H1 (cell line): ENCODE results near the gene YPEL2. TPM values are rescaled to one million over a fixed set of nuclear protein-coding genes. Genes with fewer than 3 reads are reported as not detected.

ENCODE experiments used
- CTCF ChIA-PET: fragments of 300-600 bp; sonication (Branson Sonifier 250); formaldehyde crosslinking; loops from one replicate; lab custom pipeline; 2021; ENCODE audit not compliant: partially characterized antibody; lab: Charles Lee
- POLR2A ChIA-PET: fragments of 300-600 bp; sonication (Branson Sonifier 250); formaldehyde crosslinking; loops from one replicate; lab custom pipeline; 2021; ENCODE audit warnings: inconsistent platforms; ENCODE audit not compliant: partially characterized antibody; lab: Charles Lee
- DNase-seq, 2 experiments: peaks; one replicate each; pipeline versions ENCODE4 v3.0.0 to v3.0.0-alpha.2; 2010 to 2022; ENCODE audit warnings: low spot score in 2 of 2, low read depth in 1 of 2, mixed read lengths in 1 of 2
- FAIRE-seq: peaks from 2 replicates; lab custom pipeline; 2011; peaks lifted over from hg19 to GRCh38; lab: Jason Lieb, UNC
- H2AFZ ChIP-seq: 2 replicates; pipeline ENCODE4 v1.8.1; 2012; ENCODE audit warnings: low read length, inconsistent platforms
- H2AK5ac ChIP-seq: 2 replicates; pipeline ENCODE4 v1.6.1; 2013; ENCODE audit warnings: low read depth, low read length
- H2BK120ac ChIP-seq: replicated peaks from 2 replicates; pipeline ENCODE3; 2013; ENCODE audit warnings: low read depth, low read length, inconsistent platforms
- H2BK12ac ChIP-seq: 2 replicates; pipeline ENCODE4 v1.6.1; 2013; ENCODE audit warnings: low read depth, low read length
- H2BK15ac ChIP-seq: 2 replicates; pipeline ENCODE4 v1.6.1; 2013; ENCODE audit warnings: low read length
- H2BK20ac ChIP-seq: 2 replicates; pipeline ENCODE4 v1.6.1; 2013; ENCODE audit warnings: low read length
- H2BK5ac ChIP-seq: 2 replicates; pipeline ENCODE4 v1.6.1; 2013; ENCODE audit warnings: low read depth, low read length
- H3K14ac ChIP-seq: 2 replicates; pipeline ENCODE4 v1.6.1; 2013; ENCODE audit warnings: inconsistent platforms; ENCODE audit not compliant: insufficient read length
- H3K18ac ChIP-seq: 2 replicates; pipeline ENCODE4 v1.6.1; 2013; ENCODE audit warnings: low read length; ENCODE audit errors: extremely low read depth
- H3K23ac ChIP-seq: 2 replicates; pipeline ENCODE4 v1.6.1; 2013; ENCODE audit warnings: inconsistent platforms; ENCODE audit not compliant: insufficient read length
- H3K23me2 ChIP-seq: 2 replicates; pipeline ENCODE4 v1.6.1; 2013; ENCODE audit warnings: low read depth, low read length
- H3K27ac ChIP-seq: 2 replicates; pipeline ENCODE4 v1.6.1; 2011; ENCODE audit warnings: low read depth, low read length, inconsistent platforms
- H3K27me3 ChIP-seq, 4 experiments: replicated peaks in 1 of 4; 1 replicate in 1 of 4; 2 replicates in 3 of 4; pipeline versions ENCODE4 v1.6.1 to v1.8.1; 2011 to 2013; ENCODE audit warnings: low read length in 3 of 4, mild to moderate bottlenecking in 3 of 4, inconsistent platforms in 2 of 4, mixed read lengths in 2 of 4, moderate library complexity in 1 of 4; ENCODE audit not compliant: control insufficient read depth in 3 of 4, insufficient read depth in 3 of 4; ENCODE audit errors: extremely low read depth in 1 of 4
- H3K36me3 ChIP-seq, 4 experiments: 2 replicates each; pipeline versions ENCODE4 v1.6.1 to v1.8.1; 2011 to 2013; ENCODE audit warnings: mild to moderate bottlenecking in 4 of 4, low read length in 3 of 4, moderate library complexity in 2 of 4, control low read depth in 1 of 4, inconsistent platforms in 1 of 4; ENCODE audit not compliant: insufficient read depth in 4 of 4, control insufficient read depth in 2 of 4
- H3K4ac ChIP-seq: replicated peaks from 2 replicates; pipeline ENCODE3; 2013; ENCODE audit warnings: low read length, low read depth, mixed read lengths, inconsistent platforms; ENCODE audit not compliant: insufficient read length
- H3K4me1 ChIP-seq, 4 experiments: replicated peaks in 1 of 4; 1 replicate in 1 of 4; 2 replicates in 3 of 4; pipeline versions ENCODE4 v1.6.1 to v1.8.1; 2011 to 2013; ENCODE audit warnings: low read length in 3 of 4, inconsistent platforms in 2 of 4, mixed read lengths in 1 of 4; ENCODE audit not compliant: insufficient read depth in 4 of 4, control insufficient read depth in 3 of 4
- H3K4me2 ChIP-seq, 2 experiments: 2 replicates each; pipeline versions ENCODE4 v1.6.1 to v1.8.1; 2011 to 2013; ENCODE audit warnings: low read depth in 2 of 2, low read length in 2 of 2, control low read depth in 1 of 2, inconsistent platforms in 1 of 2, mild to moderate bottlenecking in 1 of 2; ENCODE audit not compliant: insufficient read depth in 1 of 2
- H3K4me3 ChIP-seq, 4 experiments: fragments of 200-600, 300-600 bp in 1 of 4; sonication (generic), shearing (Covaris generic), sonication (Bioruptor Twin) in 1 of 4; 2 replicates each; pipeline versions ENCODE4 v1.5.1 to v1.8.1; 2011 to 2016; ENCODE audit warnings: low read length in 4 of 4, low read depth in 3 of 4, control low read depth in 2 of 4, inconsistent platforms in 2 of 4, mild to moderate bottlenecking in 2 of 4, mixed read lengths in 1 of 4, moderate library complexity in 1 of 4; ENCODE audit not compliant: insufficient read depth in 2 of 4; ENCODE audit errors: extremely low read depth in 1 of 4
- H3K56ac ChIP-seq: replicated peaks from 2 replicates; pipeline ENCODE3; 2013; ENCODE audit warnings: low read depth, mild to moderate bottlenecking, mixed read lengths, low read length, inconsistent platforms; ENCODE audit not compliant: insufficient read length
- H3K79me1 ChIP-seq: 2 replicates; pipeline ENCODE4 v1.6.1; 2013; ENCODE audit warnings: low read depth, low read length, control low read depth
- H3K79me2 ChIP-seq, 2 experiments: 2 replicates each; pipeline versions ENCODE4 v1.6.1 to v1.8.1; 2012 to 2013; ENCODE audit warnings: low read length in 2 of 2, mild to moderate bottlenecking in 2 of 2, inconsistent platforms in 1 of 2; ENCODE audit not compliant: insufficient read depth in 2 of 2, control insufficient read depth in 1 of 2
- H3K9ac ChIP-seq, 4 experiments: replicated peaks in 1 of 4; 1 replicate in 1 of 4; 2 replicates in 3 of 4; pipeline versions ENCODE4 v1.6.1 to v1.8.1; 2011 to 2013; ENCODE audit warnings: low read depth in 3 of 4, low read length in 3 of 4, control low read depth in 2 of 4, mild to moderate bottlenecking in 2 of 4, moderate library complexity in 2 of 4, inconsistent platforms in 1 of 4; ENCODE audit errors: extremely low read depth in 1 of 4
- H3K9me3 ChIP-seq, 2 experiments: 2 replicates each; pipeline versions ENCODE4 v1.6.1 to v1.8.1; 2012 to 2013; ENCODE audit warnings: mild to moderate bottlenecking in 2 of 2, moderate library complexity in 2 of 2, control low read depth in 1 of 2, inconsistent platforms in 1 of 2, low read depth in 1 of 2, low read length in 1 of 2, mixed read lengths in 1 of 2; ENCODE audit not compliant: insufficient read depth in 2 of 2
- H4K20me1 ChIP-seq, 2 experiments: replicated peaks in 1 of 2; 2 replicates each; pipeline versions ENCODE3 to v1.8.1; 2011 to 2013; ENCODE audit warnings: inconsistent platforms in 2 of 2, low read length in 2 of 2, mild to moderate bottlenecking in 1 of 2; ENCODE audit not compliant: insufficient read depth in 2 of 2, control insufficient read depth in 1 of 2
- H4K5ac ChIP-seq: 2 replicates; pipeline ENCODE4 v1.6.1; 2013; ENCODE audit warnings: low read length, low read depth, mixed read lengths, inconsistent platforms; ENCODE audit not compliant: insufficient read length
- H4K8ac ChIP-seq: 2 replicates; pipeline ENCODE4 v1.8.0; 2013; ENCODE audit warnings: mild to moderate bottlenecking, moderate library complexity, low read length, inconsistent platforms; ENCODE audit not compliant: insufficient read depth; ENCODE audit errors: extremely low read depth
- H4K91ac ChIP-seq: replicated peaks from 2 replicates; pipeline ENCODE3; 2013; ENCODE audit warnings: low read length, mixed read lengths, inconsistent platforms; ENCODE audit not compliant: insufficient read length
- HDAC6 ChIP-seq: IDR thresholded peaks from one replicate; pipeline ENCODE4 v1.7.1; 2012; ENCODE audit warnings: low read depth, mild to moderate bottlenecking, inconsistent platforms, low read length, moderate library complexity
- POLR2AphosphoS5 ChIP-seq: IDR thresholded peaks from 2 replicates; pipeline ENCODE4 v1.6.1; 2011; ENCODE audit warnings: low read depth, low read length
- RAD21 ChIP-seq, 2 experiments: IDR thresholded peaks in 1 of 2; conservative IDR thresholded peaks in 1 of 2; 2 replicates each; pipeline ENCODE4 v1.6.1; 2011; ENCODE audit warnings: low read depth in 2 of 2, low read length in 2 of 2, improper control_type of control experiment in 1 of 2, inconsistent platforms in 1 of 2, mild to moderate bottlenecking in 1 of 2, moderate library complexity in 1 of 2
- SIX5 ChIP-seq: IDR thresholded peaks from 2 replicates; pipeline ENCODE4 v1.6.1; 2011; ENCODE audit warnings: mild to moderate bottlenecking, low read depth, low read length
- SP2 ChIP-seq: IDR thresholded peaks from 2 replicates; pipeline ENCODE4 v1.6.1; 2012; ENCODE audit warnings: mild to moderate bottlenecking, low read length, inconsistent platforms
- WGBS, 2 experiments: shearing (Covaris generic) in 1 of 2; methylation state at CpG; one replicate each; pipeline versions ENCODE4 v1.1.6 to v1.1.7; 2013 to 2015; ENCODE audit warnings: low lambda C conversion rate in 2 of 2, mixed read lengths in 2 of 2, inconsistent platforms in 1 of 2, low coverage in 1 of 2, missing lambda C conversion rate in 1 of 2; ENCODE audit not compliant: insufficient replicate concordance in 2 of 2, insufficient coverage in 1 of 2, insufficient read length in 1 of 2; ENCODE audit errors: extremely low coverage in 1 of 2, missing lambda C conversion rate in 1 of 2; 5-methylcytosine and 5-hydroxymethylcytosine counted together
- polyA plus RNA-seq, 7 experiments: library from polyadenylated mRNA; depleted of rRNA in 3 of 7; stranded (reverse) in 5 of 7; unstranded in 2 of 7; fragments of >200 nt in 5 of 7; fragments of 200-250 nt in 2 of 7; gene quantifications; 1 replicate in 5 of 7; 2 replicates in 1 of 7; 4 replicates in 1 of 7; pipeline versions ENCODE4 v1.2.1 to v1.2.3, GENCODE V29; 2011 to 2013; ENCODE audit warnings: missing spikeins in 2 of 7, mixed read lengths in 2 of 7
- total RNA-seq: library from RNA; stranded (reverse); fragmentation: NEBNext Ultra II Directional; extraction: Animal tissue kit (Norgen Biotek cat#: 25700); gene quantifications from 2 replicates; pipeline ENCODE4 v1.2.1, GENCODE V29; 2021
- TF ChIP-seq, protein P1 (sequence below), 3 experiments: IDR thresholded peaks; 1 replicate in 2 of 3; 2 replicates in 1 of 3; pipeline versions ENCODE4 v1.5.1 to v1.6.1; 2011; ENCODE audit warnings: low read length in 3 of 3, mild to moderate bottlenecking in 3 of 3, inconsistent platforms in 2 of 3, low read depth in 1 of 3, moderate library complexity in 1 of 3; ENCODE audit not compliant: insufficient read depth in 1 of 3; ENCODE audit errors: control extremely low read depth in 1 of 3

The YPEL2 gene
- total and polyA plus RNA-seq, 2 of the 8 experiments (the other 6 are each of a cell fraction or from before 2014, with no cell fraction given): 1.6 to 3.5 TPM

- FAIRE-seq: peak; percentile 79
- H2BK5ac ChIP-seq: no peak overlapping the region
These were observed 20.4 kb upstream of the YPEL2 start for GRCh38 chr17:59311051-59311468.

More at GRCh38 chr17:59311051-59311468, 20.4 kb upstream of the YPEL2 start:
- Histone ChIP-seq H2BK120ac (no peak overlapping the region), H3K9me3 (no peaks in the 10 kb centered on the region), H3K79me2 (no peaks in the 10 kb centered on the region), H3K14ac (no peak overlapping the region), H2BK15ac (no peak overlapping the region), H3K23me2 (no peaks in the 10 kb centered on the region), H4K5ac (no peak overlapping the region), H2AFZ (no peak overlapping the region), H3K4ac (no peak overlapping the region), H3K23ac (no peak overlapping the region), H3K4me1 (no peaks in the 10 kb centered on the region), H4K91ac (no peak overlapping the region), H2BK12ac (no peak overlapping the region), H2AK5ac (no peak overlapping the region), H4K8ac (no peak overlapping the region), H3K27me3 (no peaks in the 10 kb centered on the region), H3K4me2 (no peak overlapping the region), H3K56ac (no peak overlapping the region), H3K9ac (no peak overlapping the region), H3K79me1 (no peaks in the 10 kb centered on the region), H3K27ac (no peak overlapping the region), H3K36me3 (no peaks in the 10 kb centered on the region), H3K4me3 (no peak overlapping the region), H3K18ac (no peak overlapping the region), H4K20me1 (no peaks in the 10 kb centered on the region), H2BK20ac (no peak overlapping the region)
- TF ChIP-seq SP2: no peak
- no peak for TF ChIP-seq SIX5
- TF ChIP-seq HDAC6: no peak
- TF ChIP-seq, protein P1, sequence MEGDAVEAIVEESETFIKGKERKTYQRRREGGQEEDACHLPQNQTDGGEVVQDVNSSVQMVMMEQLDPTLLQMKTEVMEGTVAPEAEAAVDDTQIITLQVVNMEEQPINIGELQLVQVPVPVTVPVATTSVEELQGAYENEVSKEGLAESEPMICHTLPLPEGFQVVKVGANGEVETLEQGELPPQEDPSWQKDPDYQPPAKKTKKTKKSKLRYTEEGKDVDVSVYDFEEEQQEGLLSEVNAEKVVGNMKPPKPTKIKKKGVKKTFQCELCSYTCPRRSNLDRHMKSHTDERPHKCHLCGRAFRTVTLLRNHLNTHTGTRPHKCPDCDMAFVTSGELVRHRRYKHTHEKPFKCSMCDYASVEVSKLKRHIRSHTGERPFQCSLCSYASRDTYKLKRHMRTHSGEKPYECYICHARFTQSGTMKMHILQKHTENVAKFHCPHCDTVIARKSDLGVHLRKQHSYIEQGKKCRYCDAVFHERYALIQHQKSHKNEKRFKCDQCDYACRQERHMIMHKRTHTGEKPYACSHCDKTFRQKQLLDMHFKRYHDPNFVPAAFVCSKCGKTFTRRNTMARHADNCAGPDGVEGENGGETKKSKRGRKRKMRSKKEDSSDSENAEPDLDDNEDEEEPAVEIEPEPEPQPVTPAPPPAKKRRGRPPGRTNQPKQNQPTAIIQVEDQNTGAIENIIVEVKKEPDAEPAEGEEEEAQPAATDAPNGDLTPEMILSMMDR (IDR thresholded peaks at IDR 0.05; ENCODE audit: control extremely low read depth in 1 of 3, insufficient read depth in 1 of 3, low read depth in 1 of 3, low read length in 3 of 3): peak in 2 of 3 experiments; percentile 77 to 86; a peak in 3 of 4 replicates
- TF ChIP-seq RAD21 (IDR thresholded peaks at IDR 0.05 in 1 of 2, conservative IDR thresholded peaks at IDR 0.05 in 1 of 2; ENCODE audit: low read depth in 2 of 2, low read length in 2 of 2): peak; percentile 93 to 95
- TF ChIP-seq POLR2AphosphoS5: no peak
- ChIA-PET POLR2A (no interaction called here), CTCF (interaction anchor here (0.7 to 18.5 kb wide), 32 partner anchors 10 to 580 kb away, joined by 3 to 299 read pairs (median 4); partner anchors contain the start of gene YPEL2)
- no peak for DNase-seq
- WGBS, 2 experiments: 17% methylated on average over 5 of the region's 5 CpGs; no CpG with 5 or more reads in 1 of the 2 experiments
